ENCODE measurements around the gene RUBCN.
A peak's percentile ranks its signal among the peaks of the same experiment; 100 is the strongest.
"Not testable (repeated sequence)": the region's sequence is repeated elsewhere in the genome, so short reads cannot be mapped to it uniquely, and the experiment has no call there.

Gene RUBCN

DNA sequence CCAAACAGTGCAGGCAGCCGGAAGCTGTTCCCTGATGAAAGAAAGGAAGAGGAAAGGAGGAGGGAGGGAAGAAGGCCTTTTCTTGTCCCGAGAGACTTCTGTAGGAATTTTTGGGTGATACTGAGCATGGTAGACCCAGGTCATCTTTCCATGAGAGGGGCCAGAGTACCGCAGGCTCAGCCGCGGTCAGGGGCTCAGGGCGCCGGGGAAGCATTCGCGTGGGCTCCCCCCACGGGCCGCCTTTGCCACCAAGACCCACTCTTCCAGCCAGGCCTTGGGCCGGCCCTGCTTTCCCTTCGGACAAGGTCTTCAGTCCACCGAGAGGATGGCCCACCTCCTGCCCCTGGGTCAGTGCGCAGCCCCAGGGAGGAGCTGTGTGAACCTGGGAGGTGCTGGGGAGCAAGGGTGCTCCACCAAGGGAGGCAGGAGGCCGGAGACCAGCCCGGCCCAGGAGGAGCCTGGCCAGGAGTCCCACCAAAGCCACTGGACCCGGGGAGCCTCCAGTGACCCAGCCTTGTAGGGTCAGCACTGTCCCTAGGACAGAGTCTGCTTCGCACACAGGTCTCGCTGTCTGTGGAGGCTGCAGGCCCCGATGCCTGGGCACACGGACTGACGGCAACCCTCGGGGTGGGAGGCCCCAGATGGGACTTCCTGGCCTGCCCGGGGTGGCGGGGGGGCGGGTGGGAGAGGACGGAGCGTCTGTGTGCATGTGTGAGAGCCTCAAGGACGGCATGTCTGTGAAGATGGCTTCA, 79.0 kb downstream of the RUBCN start:
- DNase-seq (ENCODE audit: low spot score), result not testable (repeated sequence)

- not testable (repeated sequence) for DNase-seq (ENCODE audit: low spot score)
Measured at GRCh38 chr3:197656960-197657359, 79.7 kb downstream of the RUBCN start.

GRCh38 chr3:197656129-197656528, 80.6 kb downstream of the RUBCN start:
- not testable (repeated sequence) for DNase-seq (ENCODE audit: low spot score)

DNA sequence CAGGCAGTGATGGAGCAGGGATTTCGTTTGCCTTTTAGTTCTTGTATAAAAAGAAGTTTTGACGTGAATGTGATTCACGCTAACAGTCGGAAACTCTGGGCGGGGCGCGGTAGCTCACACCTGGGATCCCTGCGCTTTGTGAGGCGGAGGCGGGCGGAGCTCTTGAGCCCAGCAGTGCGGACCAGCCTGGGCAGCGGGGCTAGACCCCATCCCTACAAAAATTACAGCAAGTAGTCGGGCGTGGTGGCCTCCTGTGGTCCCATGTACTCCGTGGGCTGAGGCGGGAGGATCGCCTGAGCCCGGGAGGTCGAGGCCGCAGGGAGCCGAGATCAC, 81.7 kb downstream of the RUBCN start:
- DNase-seq (ENCODE audit: low spot score), result not testable (repeated sequence)

DNA sequence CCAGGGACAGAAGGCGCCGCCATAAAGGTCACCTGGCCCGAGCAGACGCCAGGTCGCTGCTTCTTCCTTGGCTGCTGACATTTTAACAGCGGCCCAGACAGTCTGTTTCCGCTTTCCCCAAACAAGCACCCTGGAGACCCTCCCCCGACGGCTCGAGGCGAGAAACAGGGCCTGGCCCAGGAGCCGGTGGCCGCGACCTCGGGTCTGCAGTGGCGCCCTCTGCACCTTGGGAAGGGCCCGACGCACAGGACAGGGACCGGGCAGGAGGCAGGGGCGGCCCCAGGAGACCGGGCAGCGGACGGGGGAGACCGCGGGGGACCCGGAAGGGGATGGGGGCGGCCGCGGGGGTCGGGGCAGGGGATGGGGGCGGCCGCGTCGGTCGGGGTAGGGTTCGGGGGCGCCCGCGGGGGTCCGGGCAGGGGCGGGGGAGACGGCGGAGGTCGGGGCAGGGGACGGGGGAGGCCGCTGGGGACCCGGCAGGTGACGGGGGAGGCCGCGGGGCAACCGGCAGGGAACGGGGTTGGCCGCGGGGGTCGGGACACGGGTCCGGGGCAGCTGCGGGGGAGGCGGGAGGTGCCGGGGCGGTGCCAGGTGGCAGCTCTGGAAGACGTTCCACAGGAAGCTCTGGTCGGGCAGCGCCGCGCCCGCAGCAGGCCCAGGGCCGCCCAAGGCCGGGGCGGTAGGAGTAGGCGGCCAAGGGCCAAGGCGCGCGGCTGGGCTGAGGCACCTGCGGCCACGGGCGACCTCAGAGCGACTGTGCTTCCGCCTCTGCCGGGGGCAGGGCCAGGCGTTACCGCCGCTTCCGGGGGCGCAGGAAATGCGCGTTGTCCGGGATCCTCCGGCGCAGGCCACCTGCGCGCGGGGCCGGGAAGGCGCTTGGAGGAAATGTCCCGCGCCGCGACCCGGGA, 82.4 kb downstream of the RUBCN start:
- DNase-seq (ENCODE audit: low spot score), result not testable (repeated sequence)

DNA sequence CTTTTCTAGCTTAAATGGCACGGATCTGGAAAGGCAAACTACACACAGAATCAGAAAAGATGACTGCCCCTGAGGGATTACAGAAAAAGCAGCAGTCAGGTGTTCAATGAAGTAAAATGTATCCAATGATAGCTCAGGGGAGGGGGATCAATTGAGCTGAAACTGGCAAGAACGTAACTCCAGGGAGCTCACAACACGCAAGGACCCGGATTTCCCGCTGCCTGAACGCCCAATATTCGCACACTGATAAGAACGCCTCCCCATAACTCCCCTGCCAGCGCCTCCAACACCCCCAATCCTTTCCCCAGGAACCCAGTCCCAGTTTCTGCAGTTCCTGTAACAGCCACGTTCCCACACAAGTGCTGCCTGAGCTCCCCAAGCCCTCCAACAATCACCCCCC, 83.8 kb downstream of the RUBCN start:
- DNase-seq (ENCODE audit: low spot score), result not testable (repeated sequence)

DNA sequence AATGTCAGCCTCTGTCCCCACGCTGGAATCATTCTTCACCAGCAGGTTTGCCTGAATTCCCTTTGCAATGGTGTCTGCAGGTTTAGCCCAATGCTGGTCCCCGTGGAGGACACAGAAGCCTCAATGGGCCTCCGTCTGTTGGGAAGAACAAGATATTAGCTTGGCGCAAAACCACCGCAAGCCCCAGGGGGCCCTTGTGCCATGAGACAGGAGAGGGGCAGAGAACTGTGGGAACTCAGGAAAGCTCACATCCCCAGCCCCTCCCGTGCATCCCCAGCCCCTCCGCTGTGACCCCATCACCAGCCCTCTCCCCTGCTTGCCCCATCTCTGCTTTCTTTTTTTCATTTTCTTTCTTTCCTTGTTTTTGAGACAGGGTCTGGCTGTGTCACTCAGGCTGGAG, 89.1 kb downstream of the RUBCN start:
- DNase-seq (ENCODE audit: low spot score), result not testable (repeated sequence)

GRCh38 chr3:197647191-197647590, 89.5 kb downstream of the RUBCN start:
- DNase-seq (ENCODE audit: low spot score), result not testable (repeated sequence)

GRCh38 chr3:197646294-197646693, 90.4 kb downstream of the RUBCN start:
- DNase-seq (ENCODE audit: low spot score), result not testable (repeated sequence)

GRCh38 chr3:197637556-197637955, 99.1 kb downstream of the RUBCN start:
- not testable (repeated sequence) for DNase-seq (ENCODE audit: low spot score)

GRCh38 chr3:197631989-197632388, 104.7 kb downstream of the RUBCN start:
- not testable (repeated sequence) for DNase-seq (ENCODE audit: low spot score)

DNA sequence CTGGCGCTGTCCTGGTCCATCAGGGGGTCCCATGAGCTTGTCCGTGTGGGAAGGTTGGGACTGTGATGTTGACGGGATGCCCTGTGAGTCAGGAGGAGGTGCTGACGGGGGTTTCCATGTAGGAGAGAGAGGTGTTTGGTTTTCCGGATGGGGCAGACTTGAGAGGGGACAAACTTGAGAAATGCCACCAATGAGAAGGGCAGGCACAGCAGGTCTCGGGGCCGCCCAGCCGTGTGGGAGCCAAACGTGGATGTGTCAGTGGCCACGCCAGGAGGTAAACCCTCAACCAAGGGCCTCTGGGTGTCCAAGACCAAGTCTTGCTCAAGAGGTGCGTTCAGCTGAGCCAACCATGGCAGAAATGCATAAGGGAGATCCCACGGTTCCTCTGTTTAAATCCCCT, 105.9 kb downstream of the RUBCN start:
- not testable (repeated sequence) for DNase-seq (ENCODE audit: low spot score)

DNA sequence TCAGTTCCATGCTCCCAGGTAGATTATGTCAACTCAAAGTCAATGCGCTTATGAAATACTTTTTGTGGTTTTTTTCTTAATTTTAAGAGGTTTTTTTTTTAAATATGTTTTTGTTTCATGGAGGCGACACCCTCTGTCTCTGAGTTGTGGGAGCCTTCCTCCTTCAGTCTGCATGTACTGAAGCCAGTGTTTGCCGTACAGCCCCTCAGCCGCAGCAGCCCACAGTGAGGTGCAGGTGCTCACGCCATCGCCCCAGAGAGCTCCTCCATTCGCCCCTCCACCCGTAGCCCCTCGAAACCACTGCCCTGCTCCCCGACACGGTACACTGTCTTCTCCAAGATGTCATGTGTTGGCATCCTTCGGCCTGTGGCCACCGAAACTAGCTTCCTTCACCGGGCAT, 107.4 kb downstream of the RUBCN start:
- not testable (repeated sequence) for DNase-seq (ENCODE audit: low spot score)

GRCh38 chr3:197627772-197628523, 108.8 kb downstream of the RUBCN start:
- peak; percentile 72 for DNase-seq (ENCODE audit: low spot score)

DNA sequence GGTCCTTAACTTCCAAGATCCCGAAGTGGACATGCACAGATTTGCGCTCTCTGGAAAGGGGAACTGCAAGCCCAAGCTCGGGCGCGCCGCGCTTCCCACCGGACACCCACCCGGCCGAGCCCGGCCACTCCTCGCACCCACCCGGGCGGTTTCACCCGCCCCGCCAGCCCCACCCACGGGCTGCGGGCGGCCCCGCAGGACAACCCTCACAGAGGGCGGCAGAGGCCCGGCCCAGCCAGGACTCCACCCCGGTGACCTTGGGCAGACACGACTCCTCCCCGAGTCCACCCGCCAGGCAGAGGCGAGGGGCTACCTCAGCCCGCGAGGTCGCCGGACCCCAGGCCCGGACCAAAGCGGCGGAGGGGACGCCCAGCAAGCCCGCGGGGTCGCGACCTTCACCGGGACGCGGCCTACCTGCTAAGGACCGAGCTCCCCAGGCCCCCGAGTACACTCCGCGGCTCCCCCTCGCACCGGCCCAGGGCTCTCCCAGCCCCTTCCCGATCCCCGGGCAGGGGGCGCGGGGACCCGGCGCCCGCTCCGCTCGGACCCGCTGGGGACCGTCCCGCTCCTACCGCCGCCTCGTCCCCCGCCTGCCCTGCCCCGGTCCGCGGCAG, 109.4 kb downstream of the RUBCN start:
- DNase-seq (ENCODE audit: low spot score), result not testable (repeated sequence)

GRCh38 chr3:197626404-197627157, 110.1 kb downstream of the RUBCN start:
- not testable (repeated sequence) for DNase-seq (ENCODE audit: low spot score)

DNA sequence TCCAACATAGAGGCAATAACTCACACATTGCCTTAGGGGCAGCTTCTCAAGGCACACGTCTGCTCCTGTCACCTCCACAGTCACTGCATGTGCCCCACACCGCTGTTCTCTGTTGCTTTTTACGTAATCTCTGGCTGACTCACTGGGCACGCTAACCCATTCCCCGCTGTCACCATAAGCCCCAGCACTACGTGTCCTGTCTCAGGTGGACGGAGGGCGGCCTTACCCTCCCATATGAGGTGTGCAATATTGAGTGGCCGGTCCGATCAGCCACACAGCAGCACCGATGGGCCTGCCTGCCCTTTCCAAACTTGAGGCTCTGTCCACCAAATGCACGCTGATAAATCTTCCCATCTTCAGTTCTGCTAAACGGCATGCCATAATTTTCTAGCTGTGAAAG, 115.2 kb downstream of the RUBCN start:
- not testable (repeated sequence) for DNase-seq (ENCODE audit: low spot score)

Data from SW480 (cell line).